PFSK-1 (cell line): ENCODE measurements around the gene EGLN3.

ENCODE experiments used
- POLR2AphosphoS5 ChIP-seq: IDR thresholded peaks from 2 replicates; pipeline ENCODE4 v1.6.1; 2012; ENCODE audit warnings: low read depth, mild to moderate bottlenecking, control low read depth, low read length, moderate library complexity
- REST ChIP-seq, 2 experiments: IDR thresholded peaks; 2 replicates each; pipeline versions ENCODE4 v1.6.1 to v1.8.0; 2011 to 2012; ENCODE audit warnings: low read depth in 2 of 2, low read length in 2 of 2, control low read depth in 1 of 2, inconsistent platforms in 1 of 2, mild to moderate bottlenecking in 1 of 2, moderate library complexity in 1 of 2; ENCODE audit not compliant: insufficient read depth in 1 of 2
- TAF1 ChIP-seq: IDR thresholded peaks from 2 replicates; pipeline ENCODE4 v1.6.1; 2012; ENCODE audit warnings: low read length, control low read depth, borderline replicate concordance; ENCODE audit not compliant: insufficient read depth

- TF ChIP-seq REST (IDR thresholded peaks at IDR 0.05; ENCODE audit: insufficient read depth in 1 of 2, low read depth in 2 of 2, low read length in 2 of 2) (no peak), POLR2AphosphoS5 (no peak), TAF1 (no peak)
Observed at GRCh38 chr14:33914676-33915516, 36.0 kb downstream of the EGLN3 start.
